Neural progenitor cell (in vitro differentiated cells): Measurements from ENCODE around the gene RSPH3. TPM values are rescaled to one million over a fixed set of nuclear protein-coding genes. Genes with fewer than 3 reads are reported as not detected.

ENCODE experiments used
- DNase-seq: peaks from one replicate; pipeline ENCODE4 v3.0.0-alpha.2; 2016; ENCODE audit warnings: low spot score
- H2AFZ ChIP-seq: fragments of 200-600 bp; sonication (generic); replicated peaks from 2 replicates; pipeline ENCODE4 v1.6.1; 2016; ENCODE audit warnings: antibody characterized with exemption
- H3F3A ChIP-seq: fragments of 200-600 bp; sonication (generic); 2 replicates; pipeline ENCODE4 v1.6.1; 2016; ENCODE audit warnings: antibody characterized with exemption, low read depth
- H3K27ac ChIP-seq: fragments of 200-600 bp; sonication (generic); 2 replicates; pipeline ENCODE4 v1.5.1; 2016; ENCODE audit warnings: mild to moderate bottlenecking
- H3K27me3 ChIP-seq: fragments of 200-600 bp; sonication (generic); 2 replicates; pipeline ENCODE4 v1.6.1; 2016; ENCODE audit warnings: mild to moderate bottlenecking, moderate library complexity
- H3K36me3 ChIP-seq: fragments of 200-600 bp; sonication (generic); 2 replicates; pipeline ENCODE4 v1.5.1; 2016
- H3K4me1 ChIP-seq: fragments of 200-600 bp; sonication (generic); 2 replicates; pipeline ENCODE4 v1.6.1; 2016; ENCODE audit warnings: mixed run types
- H3K4me2 ChIP-seq: fragments of 200-600 bp; sonication (generic); 2 replicates; pipeline ENCODE4 v1.6.1; 2016
- H3K4me3 ChIP-seq: fragments of 200-600 bp; sonication (generic); 2 replicates; pipeline ENCODE4 v1.5.1; 2016
- H3K79me2 ChIP-seq: fragments of 200-600 bp; sonication (generic); 2 replicates; pipeline ENCODE4 v1.6.1; 2016; ENCODE audit warnings: low read depth
- H3K9ac ChIP-seq: fragments of 200-600 bp; sonication (generic); 2 replicates; pipeline ENCODE4 v1.6.1; 2016
- H3K9me3 ChIP-seq: fragments of 200-600 bp; sonication (generic); 2 replicates; pipeline ENCODE4 v1.5.1; 2016; ENCODE audit warnings: low read depth
- H4K20me1 ChIP-seq: fragments of 200-600 bp; sonication (generic); 2 replicates; pipeline ENCODE4 v1.6.1; 2016; ENCODE audit warnings: low read depth
- H3K27ac Mint-ChIP-seq: 3 replicates; pipeline ENCODE4 v1.8.0; 2021; ENCODE audit warnings: mixed read lengths
- H3K27me3 Mint-ChIP-seq: 2 replicates; pipeline ENCODE4 v1.8.0; 2022; ENCODE audit warnings: low read depth, mild to moderate bottlenecking, inconsistent platforms, moderate library complexity, mixed read lengths; ENCODE audit not compliant: insufficient read depth
- H3K36me3 Mint-ChIP-seq: 3 replicates; pipeline ENCODE4 v1.8.0; 2021; ENCODE audit warnings: mixed read lengths
- H3K4me1 Mint-ChIP-seq: 3 replicates; pipeline ENCODE4 v1.8.0; 2021; ENCODE audit warnings: mixed read lengths
- H3K4me3 Mint-ChIP-seq: 3 replicates; pipeline ENCODE4 v1.8.0; 2021; ENCODE audit warnings: mild to moderate bottlenecking, moderate library complexity, mixed read lengths
- H3K9me3 Mint-ChIP-seq: 3 replicates; pipeline ENCODE4 v1.8.0; 2020; ENCODE audit warnings: mixed read lengths
- CTCF ChIP-seq: fragments of 200-600 bp; sonication (generic); IDR thresholded peaks from 2 replicates; pipeline ENCODE4 v1.5.1; 2017; ENCODE audit warnings: antibody characterized with exemption, mild to moderate bottlenecking
- EZH2 ChIP-seq: fragments of 200-600 bp; sonication (generic); IDR thresholded peaks from 2 replicates; pipeline ENCODE4 v1.6.1; 2017; ENCODE audit warnings: antibody characterized with exemption, mild to moderate bottlenecking, moderate library complexity
- EZH2phosphoT487 ChIP-seq: fragments of 200-600 bp; sonication (generic); IDR thresholded peaks from 2 replicates; pipeline ENCODE4 v1.6.1; 2017; ENCODE audit warnings: antibody characterized with exemption
- total RNA-seq: library from RNA; depleted of rRNA; stranded (reverse); fragments of >200 nt; gene quantifications from 2 replicates; pipeline ENCODE4 v1.2.3, GENCODE V29; 2015; ENCODE audit warnings: low replicate concordance

Gene RSPH3
- total RNA-seq, 1 donor from 2014 or later: 3.6 TPM

DNA sequence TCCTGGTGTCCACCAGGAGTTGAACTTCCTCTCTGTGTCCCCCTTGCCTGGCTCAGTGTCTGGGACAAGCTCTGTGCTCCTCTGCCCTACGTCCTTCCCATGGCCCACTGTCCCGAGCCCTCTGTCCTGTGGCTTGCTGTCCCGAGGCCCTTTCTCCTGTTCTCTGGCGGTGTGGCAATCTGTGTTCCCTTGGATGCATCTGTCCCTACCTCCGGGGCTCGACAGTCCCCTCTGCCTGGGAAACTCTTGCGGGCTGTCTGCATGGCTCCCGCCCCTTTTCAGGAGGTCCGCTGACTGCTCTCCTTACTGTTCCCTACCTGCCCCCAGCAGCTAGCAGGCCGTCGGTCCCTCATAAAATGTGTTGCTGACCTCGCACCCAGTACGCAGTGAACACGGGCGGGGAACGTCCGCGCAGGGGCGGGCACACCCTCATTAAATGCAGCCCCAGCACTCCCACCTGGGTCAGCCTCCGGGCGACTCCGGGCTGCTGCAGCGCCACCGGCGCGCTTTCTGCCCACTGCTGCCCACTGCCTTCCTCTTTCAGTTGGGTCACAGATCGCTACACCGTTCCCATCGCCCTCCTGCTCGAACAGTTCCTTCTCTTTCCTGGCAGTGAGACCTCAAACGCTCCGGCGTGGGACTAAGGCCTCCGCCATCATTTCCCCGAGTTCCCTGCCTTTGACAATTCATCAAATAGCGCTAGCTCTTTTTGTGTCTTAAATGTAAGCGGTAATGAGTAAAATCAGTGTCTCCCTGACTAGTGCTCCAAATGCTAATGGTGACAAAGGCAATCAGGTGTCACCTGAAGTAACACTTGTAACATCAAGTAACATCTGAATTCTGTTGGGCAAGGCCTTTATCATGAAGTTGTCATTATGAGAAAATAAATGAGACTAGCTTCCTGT lies 60.5 kb downstream of the RSPH3 start:
- no peaks in the 10 kb centered on the region for H4K20me1 ChIP-seq
- H3K9me3 ChIP-seq: no peaks in the 10 kb centered on the region
- no peak for TF ChIP-seq EZH2phosphoT487
- TF ChIP-seq CTCF: no peak
- no peak for TF ChIP-seq EZH2
- H3K4me2 ChIP-seq: peak overlapping the region; percentile 47
- H3K79me2 ChIP-seq: no peaks in the 10 kb centered on the region
- no peak overlapping the region for H3K9ac ChIP-seq
- H3K27ac ChIP-seq: no peak overlapping the region
- DNase-seq: peak; percentile 21
- H3K27ac Mint-ChIP-seq: peak overlapping the region; percentile 67
- peak overlapping the region; percentile 15 for H2AFZ ChIP-seq
- H3K4me1 Mint-ChIP-seq: peaks cover 4% of the 10 kb centered on the region
- no peaks in the 10 kb centered on the region for H3K4me1 ChIP-seq
- H3K27me3 Mint-ChIP-seq: no peaks in the 10 kb centered on the region
- H3K36me3 ChIP-seq: no peaks in the 10 kb centered on the region
- H3K4me3 ChIP-seq: peak overlapping the region; percentile 19
- no peak overlapping the region for H3K4me3 Mint-ChIP-seq
- no peaks in the 10 kb centered on the region for H3K27me3 ChIP-seq
- H3K9me3 Mint-ChIP-seq: peaks cover 3% of the 10 kb centered on the region
- no peaks in the 10 kb centered on the region for H3K36me3 Mint-ChIP-seq
- H3F3A ChIP-seq: peaks cover under 1% of the 10 kb centered on the region

DNA sequence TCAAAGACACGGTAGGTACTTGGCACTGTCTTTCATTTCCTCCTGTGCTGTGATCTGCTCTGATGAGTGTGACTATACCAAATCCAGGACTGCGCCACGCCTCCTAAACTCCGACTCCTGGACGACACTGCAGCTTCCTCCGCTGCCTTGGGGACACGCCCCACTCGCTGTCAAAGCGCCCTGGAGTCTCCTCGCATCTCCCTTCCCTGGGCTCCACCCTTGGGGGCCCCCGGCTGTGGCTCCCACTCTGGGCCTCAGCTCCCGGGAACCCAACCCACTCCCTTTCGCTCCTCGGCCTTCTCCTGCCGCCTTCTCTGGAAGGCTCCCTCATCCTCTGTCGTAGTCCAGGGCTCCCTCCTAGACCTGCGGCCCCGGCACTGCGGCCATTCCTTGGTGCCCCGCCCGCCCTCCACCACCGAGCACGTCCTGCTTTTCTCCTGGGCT lies 61.2 kb downstream of the RSPH3 start:
- TF ChIP-seq EZH2phosphoT487 (no peak), CTCF (no peak), EZH2 (no peak)

DNA sequence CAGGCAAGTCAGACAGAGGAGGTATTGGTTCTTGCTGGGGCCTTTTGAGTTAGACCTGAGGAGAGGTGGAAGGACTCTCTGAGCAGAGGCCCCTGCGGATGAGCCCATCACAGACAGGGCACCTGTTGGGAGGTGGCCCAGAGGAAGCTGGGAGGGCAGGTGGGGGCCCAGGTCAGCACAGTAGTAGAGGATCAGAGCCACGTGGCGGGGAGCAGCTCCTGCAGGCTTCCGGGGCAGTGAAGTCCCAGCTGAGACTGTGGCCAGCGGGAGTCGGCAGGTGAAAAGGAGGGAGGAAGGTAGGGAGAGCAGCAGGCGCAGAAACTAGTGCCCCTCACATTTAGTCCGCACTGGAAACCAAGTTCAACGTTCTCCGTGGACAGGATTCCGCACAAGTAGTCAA lies 61.8 kb downstream of the RSPH3 start:
- Histone ChIP-seq H3F3A (no peaks in the 10 kb centered on the region), H2AFZ (no peak overlapping the region), H3K4me3 (no peak overlapping the region), H4K20me1 (no peaks in the 10 kb centered on the region), H3K36me3 (no peaks in the 10 kb centered on the region), H3K4me2 (no peak overlapping the region), H3K27me3 (no peaks in the 10 kb centered on the region), H3K9ac (no peak overlapping the region), H3K27ac (no peak overlapping the region), H3K4me1 (no peaks in the 10 kb centered on the region), H3K79me2 (no peaks in the 10 kb centered on the region), H3K9me3 (no peaks in the 10 kb centered on the region)
- DNase-seq: no peak
- H3K27me3 Mint-ChIP-seq: no peaks in the 10 kb centered on the region
- H3K36me3 Mint-ChIP-seq: no peaks in the 10 kb centered on the region
- TF ChIP-seq EZH2 (no peak), CTCF (no peak), EZH2phosphoT487 (no peak)
- peaks cover 3% of the 10 kb centered on the region for H3K4me1 Mint-ChIP-seq
- no peak overlapping the region for H3K4me3 Mint-ChIP-seq
- no peak overlapping the region for H3K27ac Mint-ChIP-seq
- peaks cover 3% of the 10 kb centered on the region for H3K9me3 Mint-ChIP-seq

More for the DNA sequence above, 61.2 kb downstream of the RSPH3 start:
- DNase-seq: peak; percentile 20
- Histone ChIP-seq H3F3A (no peaks in the 10 kb centered on the region), H4K20me1 (no peaks in the 10 kb centered on the region), H3K27me3 (no peaks in the 10 kb centered on the region), H3K36me3 (no peaks in the 10 kb centered on the region), H3K4me3 (peak overlapping the region; percentile 19), H2AFZ (no peak overlapping the region), H3K4me1 (no peaks in the 10 kb centered on the region), H3K27ac (no peak overlapping the region), H3K9ac (no peak overlapping the region), H3K4me2 (peak overlapping the region; percentile 47), H3K9me3 (no peaks in the 10 kb centered on the region), H3K79me2 (no peaks in the 10 kb centered on the region)
- Mint-ChIP-seq H3K36me3 (no peaks in the 10 kb centered on the region), H3K4me1 (peaks cover 3% of the 10 kb centered on the region), H3K27me3 (no peaks in the 10 kb centered on the region), H3K27ac (no peak overlapping the region), H3K4me3 (no peak overlapping the region), H3K9me3 (peaks cover 3% of the 10 kb centered on the region)
